Measurements from ENCODE around the gene PFKP.

Gene PFKP

GRCh38 chr10:3067118-3067858, at the start of gene PFKP:
Gene PFKP, plus strand, starts transcription at chr10:3067548. Its CDS starts 48 bp downstream, at chr10:3067596.
- DNase-seq (ENCODE audit: low spot score), result peak; percentile 51

GRCh38 chr10:3018247-3018646, 49.1 kb upstream of the PFKP start:
- DNase-seq (ENCODE audit: low spot score), result no peak

- no peak for DNase-seq (ENCODE audit: low spot score)
Measured at GRCh38 chr10:3020311-3020710, 47.0 kb upstream of the PFKP start.

GRCh38 chr10:3020881-3021280, 46.5 kb upstream of the PFKP start:
- no peak for DNase-seq (ENCODE audit: low spot score)

- DNase-seq (ENCODE audit: low spot score), result no peak
Measured at GRCh38 chr10:3022027-3022426, 45.3 kb upstream of the PFKP start.

- DNase-seq (ENCODE audit: low spot score), result no peak
Measured at GRCh38 chr10:3023892-3024291, 43.5 kb upstream of the PFKP start.

GRCh38 chr10:3025026-3025683, 42.2 kb upstream of the PFKP start:
- DNase-seq (ENCODE audit: low spot score), result no peak

GRCh38 chr10:3027866-3028265, 39.5 kb upstream of the PFKP start:
- DNase-seq (ENCODE audit: low spot score), result no peak

- no peak for DNase-seq (ENCODE audit: low spot score)
Measured at GRCh38 chr10:3028441-3028840, 38.9 kb upstream of the PFKP start.

- DNase-seq (ENCODE audit: low spot score), result no peak
Measured at GRCh38 chr10:3030765-3031164, 36.6 kb upstream of the PFKP start.

GRCh38 chr10:3031490-3031889, 35.9 kb upstream of the PFKP start:
- DNase-seq (ENCODE audit: low spot score), result no peak

GRCh38 chr10:3033925-3034324, 33.4 kb upstream of the PFKP start:
- DNase-seq (ENCODE audit: low spot score), result no peak

- no peak for DNase-seq (ENCODE audit: low spot score)
Measured at GRCh38 chr10:3034616-3035015, 32.7 kb upstream of the PFKP start.

GRCh38 chr10:3036155-3037021, 31.0 kb upstream of the PFKP start:
- no peak for DNase-seq (ENCODE audit: low spot score)

- DNase-seq (ENCODE audit: low spot score), result no peak
Measured at GRCh38 chr10:3037182-3037581, 30.2 kb upstream of the PFKP start.

GRCh38 chr10:3040069-3040468, 27.3 kb upstream of the PFKP start:
- no peak for DNase-seq (ENCODE audit: low spot score)

GRCh38 chr10:3042589-3042988, 24.8 kb upstream of the PFKP start:
- DNase-seq (ENCODE audit: low spot score), result no peak

GRCh38 chr10:3043512-3044368, 23.6 kb upstream of the PFKP start:
- DNase-seq (ENCODE audit: low spot score), result peak; percentile 40

- DNase-seq (ENCODE audit: low spot score), result no peak
Measured at GRCh38 chr10:3045471-3046209, 21.7 kb upstream of the PFKP start.

- no peak for DNase-seq (ENCODE audit: low spot score)
Measured at GRCh38 chr10:3046210-3046779, 21.1 kb upstream of the PFKP start.
